Stimulated activated CD4-positive, alpha-beta T cell treated with anti-CD3 and anti-CD28 coated beads, Interleukin-4, amount 100 ng/mL, for 1 hour (primary cell): ENCODE results near the gene MVP.
"Not testable (repeated sequence)": the region's sequence is repeated elsewhere in the genome, so short reads cannot be mapped to it uniquely, and the experiment has no call there.

ENCODE experiments used
- DNase-seq: peaks from one replicate; pipeline ENCODE4 v3.0.0-alpha.2; 2020

The MVP gene

GRCh38 chr16:29820271-29820701 lies at the start of gene MVP:
Gene MVP (plus strand): TSS chr16:29820462. CDS start chr16:29830550, 10,088 bp downstream.
- peak; percentile 56 for DNase-seq

GRCh38 chr16:29772330-29772729 lies 47.9 kb upstream of the MVP start:
- not testable (repeated sequence) for DNase-seq

DNA sequence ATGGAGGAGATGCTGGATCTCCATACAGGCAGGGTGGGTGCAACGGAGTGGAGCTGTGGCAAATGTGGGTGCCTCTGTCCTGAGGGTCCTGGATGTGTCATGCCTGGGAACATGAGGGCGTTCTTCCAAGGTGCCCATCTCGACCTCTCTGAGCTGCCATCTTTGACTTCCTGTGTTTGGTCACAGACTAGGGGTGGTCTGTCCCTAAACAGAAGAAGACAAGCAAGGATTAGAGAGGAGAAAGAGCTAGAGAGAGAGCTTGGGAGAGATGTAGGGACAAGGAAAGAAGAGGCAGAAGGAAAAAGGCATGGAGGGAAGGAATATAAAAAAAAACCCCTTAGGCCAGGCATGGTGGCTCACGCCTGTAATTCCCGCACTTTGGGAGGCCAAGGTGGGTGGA lies 45.5 kb upstream of the MVP start:
- DNase-seq: no peak

GRCh38 chr16:29775742-29776408 lies 44.4 kb upstream of the MVP start:
- DNase-seq: no peak

- DNase-seq: no peak
Measured at GRCh38 chr16:29777576-29778350, 42.5 kb upstream of the MVP start, which contains the start of gene ZG16. Gene ZG16 (plus strand): TSS chr16:29778256. CDS start chr16:29779267, 1,011 bp downstream.

DNA sequence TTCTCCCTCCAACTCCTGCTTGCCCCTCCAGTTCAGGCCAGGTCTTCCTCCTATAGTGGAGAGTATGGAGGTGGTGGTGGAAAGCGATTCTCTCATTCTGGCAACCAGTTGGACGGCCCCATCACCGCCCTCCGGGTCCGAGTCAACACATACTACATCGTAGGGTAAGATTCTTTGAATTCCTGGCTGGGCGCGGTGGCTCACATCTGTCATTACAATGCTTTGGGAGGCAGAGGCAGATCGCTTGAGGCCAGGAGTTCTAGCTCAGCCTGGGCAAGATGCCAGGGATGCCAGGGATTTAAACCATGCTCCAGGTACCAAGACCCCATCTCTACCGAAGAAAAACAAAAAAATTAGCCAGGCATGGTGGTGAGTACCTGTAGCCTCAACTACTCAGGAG lies 40.8 kb upstream of the MVP start:
- DNase-seq: no peak

DNA sequence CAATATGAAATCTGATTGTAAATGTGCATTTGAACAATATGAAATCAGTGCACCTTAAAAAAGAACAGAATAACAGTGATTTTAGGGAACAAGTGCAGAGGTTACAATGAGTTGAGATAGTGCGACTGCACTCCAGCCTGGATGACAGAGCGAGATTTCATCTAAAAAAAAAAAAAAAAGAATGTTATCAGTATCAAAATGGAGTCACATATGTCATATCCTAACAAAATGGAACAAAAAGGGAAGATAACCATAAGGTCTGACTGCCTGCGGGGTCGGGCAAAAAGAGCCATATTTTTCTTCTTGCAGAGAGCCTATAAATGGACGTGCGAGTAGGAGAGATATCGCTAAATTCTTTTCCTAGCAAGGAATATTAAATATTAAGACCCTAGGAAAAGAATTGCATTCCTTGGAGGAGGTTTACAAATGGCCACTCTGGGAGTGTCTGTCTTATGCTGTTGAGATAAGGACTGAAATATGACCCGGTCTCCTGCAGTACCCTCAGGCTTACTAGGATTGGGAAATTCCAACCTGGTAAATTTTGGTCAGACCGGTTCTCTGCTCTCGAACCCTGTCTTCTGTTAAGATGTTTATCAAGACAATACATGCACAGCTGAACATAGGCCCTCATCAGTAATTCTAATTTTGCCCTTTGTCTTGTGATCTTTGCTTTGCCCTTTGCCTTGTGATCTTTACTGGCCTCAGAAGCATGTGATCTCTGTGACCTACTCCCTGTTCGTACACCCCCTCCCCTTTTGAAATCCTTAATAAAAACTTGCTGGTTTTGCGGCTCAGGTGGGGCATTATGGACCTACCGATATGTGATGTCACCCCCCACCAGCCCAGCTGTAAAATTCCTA lies 36.9 kb upstream of the MVP start:
- not testable (repeated sequence) for DNase-seq

- peak; percentile 25 for DNase-seq
Measured at GRCh38 chr16:29784157-29784556, 36.1 kb upstream of the MVP start.

- peak; percentile 75 for DNase-seq
Measured at GRCh38 chr16:29784901-29785500, 35.3 kb upstream of the MVP start.

DNA sequence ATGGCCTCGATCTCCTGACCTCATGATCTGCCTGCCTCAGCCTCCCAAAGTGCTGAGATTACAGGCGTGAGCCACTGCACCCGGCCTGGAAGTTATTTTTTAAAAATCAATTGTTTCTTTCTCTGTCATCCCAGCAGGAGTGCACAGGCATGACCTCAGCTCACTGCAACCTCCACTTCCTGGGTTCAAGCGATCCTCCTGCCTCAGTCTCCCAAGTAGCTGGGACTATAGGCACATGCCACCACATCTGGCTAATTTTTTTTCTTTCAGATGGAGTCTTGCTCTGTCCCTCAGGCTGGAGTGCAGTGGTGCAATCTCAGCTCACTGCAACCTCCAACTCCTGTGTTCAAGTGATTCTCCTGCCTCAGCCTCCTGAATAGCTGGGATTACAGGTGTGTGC lies 33.1 kb upstream of the MVP start:
- DNase-seq: not testable (repeated sequence)

DNA sequence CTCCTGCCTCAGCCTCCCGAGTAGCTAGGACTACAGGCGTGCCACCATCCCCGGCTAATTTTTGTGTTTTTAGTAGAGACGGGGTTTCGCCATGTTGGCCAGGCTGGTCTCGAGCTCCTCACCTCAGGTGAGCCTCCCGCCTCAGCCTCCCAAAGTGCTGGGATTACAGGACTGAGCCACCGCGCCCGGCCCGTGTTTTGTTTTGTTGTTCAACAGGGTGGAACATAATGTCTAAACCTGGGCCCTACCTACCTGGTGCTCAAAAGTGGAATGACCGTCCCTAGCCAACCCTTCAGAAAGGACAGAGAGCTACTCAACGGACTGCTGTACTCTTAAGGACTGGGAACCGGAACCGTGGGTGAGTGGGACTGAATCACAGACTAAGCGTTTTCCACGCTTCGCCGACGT lies 30.5 kb upstream of the MVP start:
- DNase-seq: no peak

DNA sequence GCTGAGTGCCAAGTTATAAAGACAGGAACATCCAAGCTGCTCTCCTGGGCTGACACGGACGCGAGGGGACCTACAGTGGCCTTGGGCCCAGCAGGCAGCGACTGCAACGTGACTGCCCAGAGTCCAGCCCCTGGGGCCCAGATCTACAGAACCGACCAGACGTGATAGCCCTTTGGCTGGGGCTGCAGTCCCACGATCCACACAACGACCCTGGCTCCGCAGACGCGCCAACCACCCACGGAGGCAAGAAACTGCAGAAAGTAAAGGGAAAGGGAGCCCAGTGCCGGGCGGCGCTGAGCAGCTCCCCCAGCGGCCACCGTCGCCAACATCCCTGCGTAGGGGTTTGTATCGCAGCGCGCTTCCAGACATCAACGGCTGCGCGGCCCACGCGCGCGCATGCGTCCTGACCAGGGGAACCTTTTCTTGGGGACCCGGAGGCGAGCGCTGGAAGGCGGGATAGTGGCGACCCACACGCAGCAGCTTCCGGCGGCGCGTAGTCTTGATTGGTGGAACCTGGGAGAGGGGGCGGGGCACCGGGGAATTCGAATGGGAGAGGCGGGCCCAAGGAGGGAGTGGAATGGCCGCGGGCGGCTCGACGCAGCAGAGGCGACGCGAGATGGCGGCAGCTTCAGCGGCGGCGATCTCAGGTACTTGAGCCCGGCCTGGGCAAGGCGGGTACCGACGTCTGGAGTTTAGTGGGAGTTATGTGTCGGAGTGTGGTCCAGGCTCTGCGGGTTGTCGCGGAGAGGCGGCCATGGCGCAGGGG lies 29.9 kb upstream of the MVP start, which contains the start of gene KIF22:
KIF22 (plus strand) TSS at position 569 of the 766 bp plus-strand sequence; CDS start at position 578, 9 bp downstream.
- DNase-seq: peak; percentile 100

GRCh38 chr16:29790949-29791844 lies 29.1 kb upstream of the MVP start:
- DNase-seq: no peak

DNA sequence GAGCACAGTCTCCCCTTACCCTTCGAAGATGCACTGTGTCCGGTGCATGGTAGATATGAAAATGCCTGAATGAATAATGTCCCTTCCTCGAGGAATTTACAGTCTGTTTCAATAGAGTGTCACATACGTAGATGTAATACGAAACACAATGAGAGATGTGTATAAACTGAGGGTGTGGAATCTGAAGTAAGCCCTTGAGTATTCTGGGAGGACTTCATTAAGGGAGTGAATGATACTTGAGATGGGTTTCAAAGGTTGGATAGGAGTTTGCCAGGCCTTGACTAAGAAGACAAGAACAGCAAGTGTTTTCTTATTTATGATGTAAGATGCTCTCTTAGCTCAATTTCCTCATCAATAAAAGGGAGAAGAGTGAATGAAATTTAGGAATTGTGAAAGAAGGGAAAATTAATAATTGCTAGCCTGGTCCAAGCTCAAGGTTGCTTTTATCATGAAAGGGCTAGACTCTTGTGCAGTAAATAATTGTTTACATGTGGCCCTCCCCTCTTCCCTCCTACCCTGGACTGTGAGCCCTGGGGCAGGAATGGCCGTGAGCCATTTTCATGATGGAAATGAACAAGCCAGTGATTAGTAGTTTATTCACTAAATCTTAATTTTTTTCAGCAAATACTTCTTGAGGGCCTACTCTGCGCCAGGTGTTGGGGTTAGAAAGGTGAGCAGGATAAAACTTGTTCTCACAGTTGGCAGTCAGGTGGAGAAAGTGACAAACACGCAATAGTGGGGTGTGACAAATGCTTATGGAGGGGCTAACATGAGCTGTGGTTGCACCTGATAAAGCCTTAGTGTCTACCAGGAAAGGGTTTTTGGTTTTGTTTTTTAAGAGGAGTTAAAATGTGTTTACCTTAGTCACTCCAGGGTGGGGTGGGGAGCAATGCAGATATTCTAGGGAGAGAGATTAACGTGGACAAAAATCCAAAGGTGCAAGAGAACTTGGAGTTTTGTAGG lies 28.1 kb upstream of the MVP start:
- no peak for DNase-seq

DNA sequence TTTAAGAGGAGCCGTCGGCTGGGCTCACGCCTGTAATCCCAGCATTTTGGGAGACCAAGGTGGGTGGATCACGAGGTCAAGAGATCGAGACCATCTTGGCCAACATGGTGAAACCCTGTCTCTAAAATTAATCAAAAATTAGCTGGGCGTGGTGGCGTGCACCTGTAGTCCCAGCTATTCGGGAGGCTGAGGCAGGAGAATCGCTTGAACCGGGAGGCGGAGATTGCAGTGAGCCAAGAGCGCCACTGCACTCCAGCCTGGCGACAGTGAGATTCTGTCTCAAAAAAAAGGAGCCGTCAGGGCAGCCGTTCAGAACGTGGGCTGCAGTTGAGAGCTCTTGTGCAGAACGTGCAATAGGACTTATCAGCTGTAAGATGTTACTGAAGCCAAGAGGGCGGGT lies 27.1 kb upstream of the MVP start:
- not testable (repeated sequence) for DNase-seq

GRCh38 chr16:29794231-29794710 lies 26.0 kb upstream of the MVP start:
- no peak for DNase-seq

- DNase-seq: no peak
Measured at GRCh38 chr16:29802416-29802935, 17.8 kb upstream of the MVP start.

- DNase-seq: no peak
Measured at GRCh38 chr16:29804020-29804419, 16.2 kb upstream of the MVP start.
